IMR-90 (cell line): ENCODE data around the gene CFAP251. TPM values are rescaled to one million over a fixed set of nuclear protein-coding genes. Genes with fewer than 3 reads are reported as not detected.

Source experiments
- ATAC-seq: fragments of 200-7000 bp; cut with Tn5 transposase; 2 replicates; pipeline ENCODE4 v1.9.1; 2020; ENCODE audit warnings: low read depth, mild to moderate bottlenecking, moderate library complexity
- BruUV-seq: library from RNA; stranded (reverse); fragments of 400-500 nt; replicated peaks from 2 replicates; lab custom pipeline; 2021; lab: Mats Ljungman, UMichigan
- CTCF ChIA-PET: fragments of 300-600 bp; formaldehyde crosslinking; extraction: SDS; loops from one replicate; lab custom pipeline; 2021; ENCODE audit warnings: antibody characterized with exemption; lab: Yijun Ruan, JAX
- POLR2A ChIA-PET: fragments of 300-600 bp; sonication (Branson Sonifier 250); formaldehyde crosslinking; loops from one replicate; lab custom pipeline; 2022; ENCODE audit warnings: antibody characterized with exemption; ENCODE audit not compliant: unreplicated experiment; lab: Charles Lee
- DNase-seq: peaks from one replicate; pipeline ENCODE4 v3.0.0; 2013
- H2AFZ ChIP-seq: replicated peaks from 2 replicates; pipeline ENCODE3; 2013; ENCODE audit warnings: low read length, mild to moderate bottlenecking; ENCODE audit not compliant: poor library complexity
- H2AK5ac ChIP-seq: 2 replicates; pipeline ENCODE4 v1.6.1; 2013; ENCODE audit warnings: low read depth, low read length, inconsistent platforms
- H2AK9ac ChIP-seq: replicated peaks from 2 replicates; pipeline ENCODE3; 2013; ENCODE audit warnings: mild to moderate bottlenecking, low read depth, low read length, moderate library complexity; ENCODE audit not compliant: poor library complexity
- H2BK120ac ChIP-seq: 2 replicates; pipeline ENCODE4 v1.6.1; 2013; ENCODE audit warnings: low read depth, low read length, inconsistent platforms
- H2BK15ac ChIP-seq: 3 replicates; pipeline ENCODE4 v1.6.1; 2013; ENCODE audit warnings: low read depth, low read length, inconsistent platforms
- H2BK20ac ChIP-seq: 2 replicates; pipeline ENCODE4 v1.6.1; 2013; ENCODE audit warnings: low read depth, mild to moderate bottlenecking, inconsistent platforms, low read length, moderate library complexity
- H2BK5ac ChIP-seq: 2 replicates; pipeline ENCODE4 v1.6.1; 2013; ENCODE audit warnings: mild to moderate bottlenecking, low read depth, low read length, inconsistent platforms; ENCODE audit not compliant: poor library complexity, severe bottlenecking
- H3K14ac ChIP-seq: replicated peaks from 2 replicates; pipeline ENCODE4 v1.6.1; 2013; ENCODE audit warnings: low read depth, low read length, inconsistent platforms
- H3K18ac ChIP-seq: 2 replicates; pipeline ENCODE4 v1.6.1; 2013; ENCODE audit warnings: low read depth, low read length, control low read depth
- H3K23ac ChIP-seq: 2 replicates; pipeline ENCODE4 v1.6.1; 2013; ENCODE audit warnings: low read depth, low read length, inconsistent platforms
- H3K27ac ChIP-seq: 2 replicates; pipeline ENCODE4 v1.5.1; 2013; ENCODE audit warnings: mild to moderate bottlenecking, control low read depth, low read length; ENCODE audit not compliant: insufficient read depth
- H3K27me3 ChIP-seq: 2 replicates; pipeline ENCODE4 v1.6.1; 2013; ENCODE audit warnings: low read length; ENCODE audit not compliant: control insufficient read depth, insufficient read depth
- H3K36me3 ChIP-seq: 2 replicates; pipeline ENCODE4 v1.6.1; 2013; ENCODE audit warnings: low read length, mixed read lengths; ENCODE audit not compliant: control insufficient read depth, insufficient read depth
- H3K4ac ChIP-seq: 2 replicates; pipeline ENCODE4 v1.6.1; 2013; ENCODE audit warnings: low read depth, low read length, inconsistent platforms
- H3K4me1 ChIP-seq: 2 replicates; pipeline ENCODE4 v1.6.1; 2013; ENCODE audit warnings: low read length, mixed read lengths; ENCODE audit not compliant: control insufficient read depth, insufficient read depth
- H3K4me2 ChIP-seq: 2 replicates; pipeline ENCODE4 v1.6.1; 2013; ENCODE audit warnings: low read depth, mild to moderate bottlenecking, control low read depth, low read length, moderate library complexity
- H3K4me3 ChIP-seq: 2 replicates; pipeline ENCODE4 v1.5.1; 2013; ENCODE audit warnings: low read depth, mild to moderate bottlenecking, control low read depth, low read length, moderate library complexity; ENCODE audit not compliant: insufficient read depth
- H3K56ac ChIP-seq: 2 replicates; pipeline ENCODE4 v1.6.1; 2013; ENCODE audit warnings: low read length, inconsistent platforms; ENCODE audit not compliant: insufficient read depth; ENCODE audit errors: extremely low read depth
- H3K79me1 ChIP-seq, 2 experiments: 2 replicates each; pipeline ENCODE4 v1.6.1; 2013; ENCODE audit warnings: low read length in 2 of 2, inconsistent platforms in 1 of 2, low read depth in 1 of 2
- H3K9ac ChIP-seq: 2 replicates; pipeline ENCODE4 v1.6.1; 2013; ENCODE audit warnings: low read depth, low read length, control low read depth
- H3K9me1 ChIP-seq: 2 replicates; pipeline ENCODE4 v1.6.1; 2013; ENCODE audit warnings: low read length, inconsistent platforms; ENCODE audit not compliant: insufficient read depth
- H3K9me3 ChIP-seq: 2 replicates; pipeline ENCODE4 v1.6.1; 2013; ENCODE audit warnings: low read length; ENCODE audit not compliant: control insufficient read depth, insufficient read depth
- H4K20me1 ChIP-seq: 2 replicates; pipeline ENCODE4 v1.6.1; 2013; ENCODE audit warnings: low read length, inconsistent platforms; ENCODE audit not compliant: insufficient read depth
- H4K5ac ChIP-seq: 2 replicates; pipeline ENCODE4 v1.6.1; 2013; ENCODE audit warnings: mild to moderate bottlenecking, low read depth, low read length, control low read depth
- H4K8ac ChIP-seq, 2 experiments: 2 replicates each; pipeline ENCODE4 v1.6.1; 2013; ENCODE audit warnings: low read depth in 2 of 2, low read length in 2 of 2, control low read depth in 1 of 2, inconsistent platforms in 1 of 2
- H4K91ac ChIP-seq: 2 replicates; pipeline ENCODE4 v1.6.1; 2013; ENCODE audit warnings: low read depth, low read length, inconsistent platforms; ENCODE audit not compliant: insufficient read depth
- BHLHE40 ChIP-seq: fragments of 150-350 bp; IDR thresholded peaks from 2 replicates; pipeline ENCODE4 v1.6.1; 2016; ENCODE audit warnings: mild to moderate bottlenecking, low read depth, low read length
- CEBPB ChIP-seq: IDR thresholded peaks from 2 replicates; pipeline ENCODE4 v1.6.1; 2012; ENCODE audit warnings: low read depth, low read length, improper control_type of control experiment
- CHD1 ChIP-seq: IDR thresholded peaks from 2 replicates; pipeline ENCODE4 v1.6.1; 2012; ENCODE audit warnings: low read depth, low read length, improper control_type of control experiment
- FOS ChIP-seq: fragments of 150-350 bp; IDR thresholded peaks from 2 replicates; pipeline ENCODE4 v1.6.1; 2016; ENCODE audit warnings: low read depth, low read length
- MAZ ChIP-seq: IDR thresholded peaks from 2 replicates; pipeline ENCODE4 v1.6.1; 2012; ENCODE audit warnings: low read depth, mild to moderate bottlenecking, low read length, improper control_type of control experiment, moderate library complexity, borderline replicate concordance
- MXI1 ChIP-seq: IDR thresholded peaks from 2 replicates; pipeline ENCODE4 v1.6.1; 2012; ENCODE audit warnings: low read depth, mild to moderate bottlenecking, low read length, moderate library complexity, borderline replicate concordance
- NFE2L2 ChIP-seq: fragments of 150-350 bp; IDR thresholded peaks from 2 replicates; pipeline ENCODE4 v1.6.1; 2016; ENCODE audit warnings: low read depth, mild to moderate bottlenecking, low read length
- RAD21 ChIP-seq: IDR thresholded peaks from 2 replicates; pipeline ENCODE4 v1.6.1; 2012; ENCODE audit warnings: low read length, improper control_type of control experiment
- RFX5 ChIP-seq: IDR thresholded peaks from 2 replicates; pipeline ENCODE4 v1.8.0; 2012; ENCODE audit warnings: low read depth, mild to moderate bottlenecking, low read length, moderate library complexity
- SMC3 ChIP-seq: fragments of 150-350 bp; IDR thresholded peaks from 2 replicates; pipeline ENCODE4 v1.6.1; 2016; ENCODE audit warnings: low read depth, mild to moderate bottlenecking, antibody characterized with exemption, low read length, moderate library complexity
- WGBS, 2 experiments: methylation state at CpG; one replicate each; pipeline versions ENCODE4 v1.1.5 to v1.1.7; 2013; ENCODE audit warnings: missing lambda C conversion rate in 2 of 2; ENCODE audit not compliant: insufficient read length in 1 of 2; ENCODE audit errors: extremely low coverage in 2 of 2; 5-methylcytosine and 5-hydroxymethylcytosine counted together
- dilution Hi-C: fragments of 300-500 bp; cut with HindIII; formaldehyde crosslinking; loops from one replicate; pipeline ENCODE4 v1.14.3; 2018; ENCODE audit warnings: low sequenced_read_pairs; ENCODE audit not compliant: unreplicated experiment
- in situ Hi-C: fragments of 300-500 bp; cut with MboI; formaldehyde crosslinking; loops from 3 replicates; pipeline ENCODE4 v1.14.3; 2019; ENCODE audit warnings: low sequenced_read_pairs, inconsistent platforms, mixed read lengths
- intact Hi-C: fragments of 100-400 bp; cut with micrococcal nuclease; formaldehyde crosslinking; loops from 2 replicates; pipeline ENCODE4 v1.10.0; 2022
- polyA plus RNA-seq, 3 experiments: library from polyadenylated mRNA; depleted of rRNA; stranded (reverse); fragments of >200 nt; gene quantifications; 2 replicates each; pipeline ENCODE4 v1.2.3, GENCODE V29; 2012; ENCODE audit warnings: low replicate concordance in 1 of 3
- total RNA-seq: library from RNA; depleted of rRNA; stranded (reverse); fragments of >200 nt; gene quantifications from 2 replicates; pipeline ENCODE4 v1.2.3, GENCODE V29; 2012
- TF ChIP-seq, protein P1 (sequence below): fragments of 150-350 bp; IDR thresholded peaks from 2 replicates; pipeline ENCODE4 v1.6.1; 2016; ENCODE audit warnings: low read depth, mild to moderate bottlenecking, low read length, moderate library complexity, borderline replicate concordance
- TF ChIP-seq, protein P2 (sequence below): fragments of 150-350 bp; IDR thresholded peaks from 2 replicates; pipeline ENCODE4 v1.6.1; 2017; ENCODE audit warnings: mild to moderate bottlenecking, antibody characterized with exemption, low read length, low read depth

The CFAP251 gene
- total and polyA plus RNA-seq, 2 of the 4 experiments (the other 2 are of a cell fraction) = 7.8 to 9.1 TPM

DNA sequence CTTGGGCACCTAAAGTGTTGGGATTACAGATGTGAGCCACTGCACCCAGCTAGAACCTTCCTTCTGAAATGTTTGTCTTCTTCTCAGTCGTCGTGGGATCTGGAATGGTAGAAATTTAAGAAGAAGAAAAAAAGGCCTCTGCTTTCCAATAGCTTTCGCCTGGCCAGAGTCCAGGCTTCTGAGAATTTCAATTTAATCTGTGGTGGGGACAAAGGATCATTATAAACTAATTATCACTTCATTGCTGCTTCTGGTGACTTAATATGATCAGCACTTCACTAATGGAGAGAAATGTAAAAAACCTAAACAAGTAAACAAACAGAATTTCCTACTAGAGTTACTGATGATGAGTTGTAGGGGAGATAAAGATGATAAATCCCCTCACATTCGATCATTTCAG, 51.3 kb downstream of the CFAP251 start:
- Histone ChIP-seq H3K36me3 (peaks cover 13% of the 10 kb centered on the region; the same call in 1 of the 2 replicates), H4K5ac (no peak overlapping the region), H3K4me3 (no peak overlapping the region), H3K4me2 (no peak overlapping the region), H3K4me1 (peaks cover 2% of the 10 kb centered on the region; the same call in 1 of the 2 replicates), H2BK5ac (no peak overlapping the region), H2AFZ (no peak overlapping the region), H3K23ac (no peak overlapping the region), H3K14ac (no peak overlapping the region), H2BK120ac (no peak overlapping the region), H2BK20ac (no peak overlapping the region), H3K9me1 (peaks cover 4% of the 10 kb centered on the region; the same call in 1 of the 2 replicates), H3K27me3 (no peaks in the 10 kb centered on the region), H4K20me1 (no peaks in the 10 kb centered on the region), H3K9ac (no peak overlapping the region), H2AK9ac (no peak overlapping the region), H4K8ac (no peak overlapping the region), H2AK5ac (no peak overlapping the region), H3K4ac (no peak overlapping the region), H3K9me3 (peaks cover 4% of the 10 kb centered on the region; the same call in 1 of the 2 replicates), H3K18ac (no peak overlapping the region), H3K27ac (no peak overlapping the region), H4K91ac (no peak overlapping the region), H2BK15ac (no peak overlapping the region), H3K56ac (no peak overlapping the region), H3K79me1 (no peaks in the 10 kb centered on the region)
- no TSS peak for BruUV-seq
- no peak for TF ChIP-seq NFE2L2
- TF ChIP-seq RAD21 = no peak
- no peak for TF ChIP-seq MXI1
- TF ChIP-seq CEBPB = no peak
- no peak for TF ChIP-seq SMC3
- no peak for TF ChIP-seq RFX5
- TF ChIP-seq MAZ = no peak
- TF ChIP-seq FOS = no peak
- no peak for TF ChIP-seq CHD1
- no peak for TF ChIP-seq BHLHE40
- TF ChIP-seq, protein P1, sequence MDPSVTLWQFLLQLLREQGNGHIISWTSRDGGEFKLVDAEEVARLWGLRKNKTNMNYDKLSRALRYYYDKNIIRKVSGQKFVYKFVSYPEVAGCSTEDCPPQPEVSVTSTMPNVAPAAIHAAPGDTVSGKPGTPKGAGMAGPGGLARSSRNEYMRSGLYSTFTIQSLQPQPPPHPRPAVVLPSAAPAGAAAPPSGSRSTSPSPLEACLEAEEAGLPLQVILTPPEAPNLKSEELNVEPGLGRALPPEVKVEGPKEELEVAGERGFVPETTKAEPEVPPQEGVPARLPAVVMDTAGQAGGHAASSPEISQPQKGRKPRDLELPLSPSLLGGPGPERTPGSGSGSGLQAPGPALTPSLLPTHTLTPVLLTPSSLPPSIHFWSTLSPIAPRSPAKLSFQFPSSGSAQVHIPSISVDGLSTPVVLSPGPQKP = no peak
- TF ChIP-seq, protein P2, sequence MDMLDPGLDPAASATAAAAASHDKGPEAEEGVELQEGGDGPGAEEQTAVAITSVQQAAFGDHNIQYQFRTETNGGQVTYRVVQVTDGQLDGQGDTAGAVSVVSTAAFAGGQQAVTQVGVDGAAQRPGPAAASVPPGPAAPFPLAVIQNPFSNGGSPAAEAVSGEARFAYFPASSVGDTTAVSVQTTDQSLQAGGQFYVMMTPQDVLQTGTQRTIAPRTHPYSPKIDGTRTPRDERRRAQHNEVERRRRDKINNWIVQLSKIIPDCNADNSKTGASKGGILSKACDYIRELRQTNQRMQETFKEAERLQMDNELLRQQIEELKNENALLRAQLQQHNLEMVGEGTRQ = no peak
- ChIA-PET POLR2A (no interaction called here), CTCF (interaction anchor here (0.6 kb wide), 1 partner anchor 63 kb away, joined by 6 read pairs; no protein-coding TSS in a partner anchor)
- no CpG with 5 or more reads among the region's 4 CpGs for WGBS, 2 experiments
- ATAC-seq = no peak
- intact Hi-C loops (no loop called here), dilution Hi-C loops (no loop called here), in situ Hi-C loops (no loop called here)
- no peak for DNase-seq
